GM18867 (cell line): Measurements from ENCODE around the gene PUS7L.
A peak's percentile ranks its signal among the peaks of the same experiment; 100 is the strongest.

Source experiments
- ATAC-seq: cut with Tn5 transposase; IDR thresholded peaks from one replicate; pipeline ENCODE4 v1.9.1; 2021; ENCODE audit warnings: mild to moderate bottlenecking, moderate library complexity; ENCODE audit not compliant: unreplicated experiment

Gene PUS7L, protein sequence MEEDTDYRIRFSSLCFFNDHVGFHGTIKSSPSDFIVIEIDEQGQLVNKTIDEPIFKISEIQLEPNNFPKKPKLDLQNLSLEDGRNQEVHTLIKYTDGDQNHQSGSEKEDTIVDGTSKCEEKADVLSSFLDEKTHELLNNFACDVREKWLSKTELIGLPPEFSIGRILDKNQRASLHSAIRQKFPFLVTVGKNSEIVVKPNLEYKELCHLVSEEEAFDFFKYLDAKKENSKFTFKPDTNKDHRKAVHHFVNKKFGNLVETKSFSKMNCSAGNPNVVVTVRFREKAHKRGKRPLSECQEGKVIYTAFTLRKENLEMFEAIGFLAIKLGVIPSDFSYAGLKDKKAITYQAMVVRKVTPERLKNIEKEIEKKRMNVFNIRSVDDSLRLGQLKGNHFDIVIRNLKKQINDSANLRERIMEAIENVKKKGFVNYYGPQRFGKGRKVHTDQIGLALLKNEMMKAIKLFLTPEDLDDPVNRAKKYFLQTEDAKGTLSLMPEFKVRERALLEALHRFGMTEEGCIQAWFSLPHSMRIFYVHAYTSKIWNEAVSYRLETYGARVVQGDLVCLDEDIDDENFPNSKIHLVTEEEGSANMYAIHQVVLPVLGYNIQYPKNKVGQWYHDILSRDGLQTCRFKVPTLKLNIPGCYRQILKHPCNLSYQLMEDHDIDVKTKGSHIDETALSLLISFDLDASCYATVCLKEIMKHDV

DNA sequence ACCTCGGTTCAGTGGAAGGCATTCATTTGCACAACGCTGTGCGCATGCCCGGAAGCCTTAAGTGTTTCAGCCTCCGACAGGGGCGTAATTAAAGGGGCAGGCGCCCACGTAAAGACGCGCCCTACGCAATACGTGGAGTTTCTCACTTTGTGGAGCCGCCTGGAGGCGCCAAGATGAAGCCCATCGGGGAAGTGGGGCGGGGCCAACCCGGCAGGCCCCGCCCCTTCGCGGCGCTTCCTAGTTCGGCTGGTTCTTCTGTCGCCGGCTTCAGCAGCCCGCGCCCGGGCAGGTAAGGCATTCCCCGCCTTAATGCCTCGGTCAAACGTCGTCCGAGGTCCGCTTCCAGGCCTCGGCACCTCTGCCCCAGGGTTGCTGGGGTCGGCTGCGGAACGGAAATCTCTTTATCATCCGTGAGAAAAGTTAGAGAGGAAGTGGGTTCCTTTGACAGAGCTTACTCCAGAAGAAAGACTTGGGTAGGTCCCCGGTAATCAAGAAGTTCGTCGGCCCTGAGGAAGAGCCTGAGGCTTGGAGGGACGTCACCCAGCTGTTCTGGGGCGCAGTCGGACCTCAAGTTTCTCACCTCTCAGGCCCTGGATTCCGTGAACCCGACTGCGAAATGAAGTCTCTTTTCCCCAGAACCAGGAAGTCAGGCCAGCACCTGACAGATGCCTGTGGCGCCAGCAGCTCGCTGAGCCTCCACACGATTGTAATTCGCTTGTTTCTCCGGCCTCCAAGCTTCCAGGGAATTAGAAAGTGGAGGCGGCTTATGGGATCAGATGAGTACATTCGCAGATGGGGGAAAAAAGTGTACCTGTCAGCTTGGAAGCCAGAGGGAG lies at the start of gene PUS7L, which contains the start of gene IRAK4:
PUS7L (minus strand) TSS at position 63 of the 836 bp plus-strand sequence. CDS start 3,545 bp downstream, outside the sequence.
IRAK4 (plus strand) TSS at position 224 of the 836 bp plus-strand sequence. CDS start 9,161 bp downstream, outside the sequence.
- peak; percentile 94 for ATAC-seq

DNA sequence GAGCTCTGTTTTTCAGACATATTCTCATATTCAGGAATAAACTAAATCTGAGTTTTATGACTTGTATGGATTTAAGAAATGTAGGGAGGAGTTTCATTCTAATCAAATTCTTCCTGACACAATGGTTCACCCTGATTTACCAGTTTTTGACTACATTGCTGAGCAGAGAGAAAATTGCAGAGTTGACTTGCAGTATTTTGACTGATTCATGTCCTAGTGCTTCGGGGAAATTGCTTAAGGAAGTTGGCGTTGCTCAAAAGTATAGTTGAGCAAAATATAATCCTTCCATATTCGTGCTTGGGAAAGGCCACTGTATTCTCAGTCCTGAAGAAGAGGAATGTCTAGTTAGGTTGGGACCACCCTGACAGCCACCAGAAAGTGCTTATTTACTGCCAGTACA lies 48.8 kb upstream of the PUS7L start:
- no peak for ATAC-seq

DNA sequence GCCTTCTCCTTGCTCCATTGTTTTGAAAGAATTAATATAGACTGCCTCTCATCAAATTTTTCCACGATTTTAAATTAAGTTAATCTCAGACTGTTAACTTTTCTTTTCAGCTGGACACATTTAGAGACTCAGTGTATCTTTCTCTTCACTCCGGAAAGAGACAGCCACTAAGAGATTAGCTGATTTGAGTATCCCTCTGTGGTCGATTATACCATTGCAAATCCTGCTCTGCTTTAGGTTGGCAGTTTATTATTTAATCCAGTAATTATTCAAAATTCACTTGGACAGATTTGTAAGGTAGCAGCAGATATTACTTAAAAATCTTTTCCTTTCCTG lies 48.1 kb upstream of the PUS7L start:
- ATAC-seq = no peak

DNA sequence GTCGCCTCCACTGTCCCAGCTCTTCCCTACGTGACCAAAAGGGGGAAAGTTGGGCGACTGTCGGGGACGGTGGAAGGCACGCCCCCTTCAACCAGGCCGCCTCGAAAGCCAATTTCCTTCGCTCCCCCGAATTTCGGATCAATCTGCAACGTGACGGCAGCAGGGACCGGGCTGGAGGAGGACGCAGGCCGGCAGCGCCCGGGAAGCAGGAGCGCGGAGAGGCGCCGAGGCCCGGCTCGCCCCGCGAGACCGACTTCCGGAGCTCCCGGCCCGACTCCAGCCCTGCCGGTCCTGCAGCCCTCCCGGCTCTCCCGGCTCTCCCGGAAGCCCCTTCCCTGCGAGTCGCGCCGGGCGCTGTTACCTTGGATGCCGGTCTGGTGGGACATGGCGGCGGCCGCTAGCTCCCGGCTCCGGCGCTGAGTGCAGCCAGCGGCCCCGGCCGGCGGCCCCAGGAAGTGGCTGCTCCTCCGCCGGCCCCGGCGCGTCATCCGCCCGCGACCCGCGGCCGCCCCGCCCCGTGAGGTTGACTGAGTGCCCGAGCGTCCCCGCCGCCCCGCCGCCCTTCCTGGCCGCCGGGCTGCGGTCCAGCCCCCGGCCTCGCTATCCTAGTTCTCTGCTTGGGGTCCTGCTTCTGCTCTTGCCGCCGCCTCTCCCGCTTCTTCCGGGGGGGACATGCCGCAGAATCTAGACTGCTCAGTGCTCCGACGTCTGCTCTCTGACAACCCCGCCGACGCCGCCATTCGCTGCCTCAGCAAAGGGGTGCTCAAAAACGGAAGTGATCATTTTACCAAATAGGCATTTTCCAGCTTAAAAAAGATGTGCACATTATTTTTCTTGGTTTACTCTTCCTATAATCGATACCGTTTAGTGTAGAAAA lies 47.5 kb upstream of the PUS7L start, which contains the start of gene TWF1:
TWF1 (minus strand) TSS at position 458 of the 877 bp plus-strand sequence; CDS start at position 386, 72 bp downstream.
- peak; percentile 96 for ATAC-seq

DNA sequence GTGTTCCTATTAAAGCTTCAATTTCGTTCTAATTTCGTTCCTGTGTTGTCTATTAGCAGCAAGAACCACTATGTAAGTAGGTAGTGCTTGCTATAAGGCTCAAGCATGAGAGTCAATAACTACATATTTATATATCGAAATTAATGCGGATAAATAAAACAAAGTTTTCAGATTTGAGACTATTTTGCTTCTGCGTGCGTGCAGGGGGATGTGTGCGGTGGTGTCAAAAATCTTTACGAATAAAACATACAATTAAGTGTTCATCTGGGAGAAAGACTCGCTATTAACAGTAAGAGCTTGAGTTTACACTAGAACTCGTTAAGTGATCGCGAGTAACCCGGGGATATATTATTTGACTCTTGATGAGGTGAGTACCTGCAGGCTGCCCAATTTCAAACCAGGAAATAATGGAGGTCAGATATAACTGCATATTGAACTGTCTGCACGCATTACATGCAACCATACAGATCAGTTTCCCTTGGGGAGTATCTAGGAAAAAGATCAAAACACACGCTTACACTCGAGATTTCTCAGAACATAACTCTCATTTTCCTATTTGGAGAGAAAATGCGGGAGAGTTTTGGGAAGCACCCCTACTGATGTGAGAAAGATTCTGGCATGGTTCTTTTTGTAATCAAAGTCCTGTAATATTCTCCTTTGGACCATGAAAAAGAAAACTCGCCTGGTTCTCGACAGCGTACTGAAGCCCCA lies 46.7 kb upstream of the PUS7L start:
- no peak for ATAC-seq

DNA sequence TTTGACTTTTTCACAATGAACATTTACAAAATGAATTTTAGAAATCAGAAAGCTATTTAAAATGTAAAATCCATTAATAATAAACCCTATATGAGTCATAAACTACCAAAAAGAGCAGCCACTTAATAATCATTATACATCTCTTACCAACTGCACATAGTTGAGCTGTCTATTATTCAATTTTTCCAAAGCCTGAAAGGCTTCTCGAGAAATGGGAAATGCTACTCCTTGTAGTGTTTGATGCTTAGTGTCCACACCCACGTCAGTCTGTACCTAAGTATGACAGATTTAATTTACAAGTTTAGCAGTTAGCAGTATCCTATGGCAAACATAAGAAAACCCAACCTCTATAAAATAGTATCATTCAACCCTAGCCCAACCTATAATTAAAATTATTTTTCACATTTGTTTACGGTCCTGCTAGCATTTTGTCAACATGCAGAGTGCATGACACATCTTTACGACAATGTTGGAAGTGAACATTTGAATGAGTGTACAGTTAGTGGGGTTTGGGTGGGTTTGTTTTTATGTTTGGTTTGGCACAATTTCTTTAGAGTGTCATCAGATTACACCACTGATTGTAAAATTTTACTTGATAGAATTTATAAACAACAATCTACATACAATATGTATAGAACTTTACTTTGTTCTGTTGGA lies 39.1 kb upstream of the PUS7L start:
- ATAC-seq = no peak

DNA sequence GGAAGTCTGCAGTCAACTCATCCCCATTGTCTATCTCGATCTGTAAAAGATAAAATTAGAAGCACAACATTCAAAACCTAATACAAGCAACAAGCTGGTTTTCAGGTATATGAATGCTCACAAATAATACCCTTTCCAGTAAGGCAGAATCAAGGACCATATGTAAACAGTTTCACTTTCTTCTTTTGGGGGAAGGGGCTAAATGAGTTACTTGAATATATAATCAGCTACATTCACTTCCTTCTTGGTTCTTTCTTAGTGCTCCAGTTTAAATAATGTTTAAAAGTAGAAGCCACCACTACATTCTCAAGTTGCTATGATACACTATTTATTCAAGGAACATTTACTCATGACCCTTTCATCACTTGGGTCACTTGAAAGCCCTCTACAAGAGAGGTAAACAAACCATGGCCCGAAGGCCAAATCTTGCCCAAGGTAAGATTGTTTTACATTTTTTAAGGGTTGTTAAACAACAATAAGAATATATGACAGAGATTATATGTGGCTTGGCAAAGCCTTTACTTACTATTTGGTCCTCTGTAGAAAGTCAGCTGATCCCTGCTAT lies 37.2 kb upstream of the PUS7L start:
- no peak for ATAC-seq

DNA sequence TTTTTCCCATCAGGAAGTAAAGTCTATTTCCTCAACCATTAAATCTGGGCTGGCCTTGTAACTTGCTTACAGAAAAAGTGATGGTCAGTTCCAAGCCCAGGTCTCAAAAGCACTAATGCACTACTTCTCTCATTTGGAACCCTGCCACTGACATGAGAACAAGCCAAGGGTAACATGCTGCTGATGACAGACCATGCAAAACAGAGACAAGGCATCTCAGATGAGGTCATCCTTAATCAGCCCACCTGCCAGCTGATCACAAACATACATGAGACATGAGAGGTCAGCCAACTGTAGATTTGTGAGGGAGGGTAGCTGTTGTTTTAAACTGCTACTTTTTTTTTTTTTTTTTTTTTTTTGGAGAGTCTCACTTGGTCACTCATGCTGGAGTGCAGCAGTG lies 31.4 kb upstream of the PUS7L start:
- ATAC-seq = no peak

DNA sequence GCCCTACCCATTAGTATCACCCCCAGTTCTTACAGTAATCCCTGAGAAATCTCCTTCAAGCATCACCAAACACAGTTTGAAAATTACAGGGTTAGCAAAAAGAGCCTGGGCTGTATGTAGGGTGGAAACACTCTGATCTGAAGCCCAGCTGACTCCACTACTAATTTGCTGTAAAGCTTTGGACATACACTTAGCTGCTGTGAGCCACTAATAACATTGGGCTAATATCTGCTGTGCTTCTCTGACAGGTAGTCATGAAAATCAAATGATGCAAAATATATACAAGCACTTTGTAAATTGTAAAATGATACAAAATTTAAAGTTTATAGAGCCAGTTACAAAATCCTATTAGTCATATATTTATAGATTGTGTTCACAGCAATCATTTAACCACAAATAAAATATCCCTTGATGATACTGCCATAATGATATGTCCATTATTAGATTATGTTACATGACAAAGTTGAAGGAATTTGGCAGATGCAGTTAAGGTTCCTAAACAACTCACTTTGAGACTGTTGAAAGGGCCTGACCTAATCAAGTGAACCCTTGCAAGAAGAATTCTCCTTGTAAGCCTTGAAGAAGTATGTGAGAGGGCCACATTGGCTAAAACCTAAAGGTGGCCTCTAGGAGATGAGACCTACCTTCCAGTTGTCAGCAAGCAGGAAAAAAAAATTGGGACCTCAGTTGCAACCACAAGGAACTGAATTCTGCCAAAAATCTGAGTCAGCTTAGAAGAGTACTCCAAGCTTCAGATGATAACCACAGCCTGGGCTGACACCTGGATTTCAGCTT lies 28.5 kb upstream of the PUS7L start:
- no peak for ATAC-seq

DNA sequence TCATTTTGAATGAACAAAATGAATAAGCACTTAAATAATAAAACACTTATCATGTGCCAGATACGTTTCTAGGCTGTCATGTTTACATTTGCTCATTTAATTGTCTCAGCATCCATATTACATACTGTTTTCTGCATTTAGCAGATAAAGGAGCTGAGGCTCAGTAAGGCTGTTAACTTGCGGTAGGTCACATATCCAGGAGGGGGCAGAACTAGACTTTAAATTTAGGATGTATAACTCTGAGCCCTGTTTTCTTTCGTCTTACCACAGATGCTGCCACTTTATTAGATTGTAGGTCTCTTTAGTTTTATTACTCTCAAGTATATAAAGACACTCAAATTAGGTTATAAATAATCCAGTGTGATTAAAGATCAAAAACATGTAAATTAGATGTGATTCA lies 17.9 kb upstream of the PUS7L start:
- no peak for ATAC-seq

DNA sequence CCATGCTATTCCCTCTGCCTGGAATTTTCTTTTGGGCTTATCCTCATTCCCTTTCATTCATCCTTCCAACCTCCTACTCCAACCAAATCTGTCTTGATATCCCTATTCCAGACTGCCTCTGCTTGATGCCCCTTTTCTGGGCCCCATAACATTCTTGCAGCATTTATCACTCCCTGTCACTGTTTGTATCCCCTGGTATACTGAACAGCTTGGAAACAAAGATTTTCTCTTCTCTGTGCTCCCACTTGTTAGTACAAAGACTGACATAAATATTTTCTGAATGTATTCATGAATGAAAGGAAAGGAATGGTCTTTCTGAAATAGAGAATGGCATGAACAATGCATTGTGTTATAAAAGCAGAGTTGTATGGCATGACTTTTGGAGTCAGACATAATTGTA lies 7.7 kb upstream of the PUS7L start:
- no peak for ATAC-seq

DNA sequence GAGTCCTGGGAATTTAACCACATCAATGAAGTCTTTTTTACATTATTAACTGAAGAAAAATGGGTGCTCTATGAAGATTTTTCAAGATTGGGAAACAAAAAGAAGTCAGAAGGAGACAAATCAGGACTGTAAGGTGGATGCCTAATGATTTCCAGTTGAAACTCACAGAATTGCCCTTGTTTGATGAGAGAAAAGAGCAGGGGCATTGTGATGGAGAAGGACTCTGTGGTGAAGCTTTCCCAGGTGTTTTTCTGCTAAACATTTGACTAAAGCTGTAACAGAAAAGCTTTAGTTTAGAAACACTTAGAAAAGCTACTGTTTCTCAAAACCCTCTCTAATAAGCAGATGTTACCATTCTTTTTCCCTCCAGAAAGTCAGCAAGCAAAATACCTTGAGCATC lies 5.9 kb upstream of the PUS7L start:
- ATAC-seq = no peak

DNA sequence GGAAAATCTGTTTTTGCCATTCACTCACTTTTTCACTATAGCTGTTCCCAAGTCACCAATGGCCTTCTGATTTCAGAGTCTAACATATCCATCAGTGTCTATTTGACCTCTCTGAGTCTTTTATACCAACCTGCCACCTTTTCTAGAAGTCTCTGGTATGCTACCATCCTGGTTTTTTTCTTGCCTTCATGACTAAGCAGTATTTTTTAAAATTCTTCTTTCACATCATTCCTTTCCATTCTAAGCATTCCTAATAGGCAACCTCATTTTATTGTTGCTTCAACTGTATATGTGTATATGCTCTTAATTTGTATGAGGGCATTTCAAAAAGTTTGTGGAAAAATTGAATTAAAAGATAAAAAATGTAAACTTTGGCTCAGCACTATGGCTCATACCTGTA lies 5.2 kb upstream of the PUS7L start:
- no peak for ATAC-seq

DNA sequence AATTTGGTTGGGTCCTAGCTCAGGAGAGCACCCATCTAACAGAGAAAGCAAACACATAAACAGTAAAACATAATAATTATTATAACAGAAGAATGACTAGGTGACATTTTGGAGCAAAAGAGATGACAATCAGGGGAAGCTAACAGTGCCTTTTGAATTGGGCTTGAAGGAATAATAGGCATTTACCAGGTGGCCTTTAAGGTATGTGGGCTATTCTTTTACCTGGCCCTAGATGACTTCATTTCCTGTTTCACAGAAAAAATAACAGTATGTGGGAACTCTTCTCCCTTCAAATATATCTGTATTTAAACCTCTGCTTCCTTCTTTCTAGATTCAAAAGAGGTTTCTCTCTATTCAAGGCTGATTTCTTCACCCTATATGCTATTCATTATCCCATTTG lies 4.0 kb upstream of the PUS7L start:
- ATAC-seq = no peak

DNA sequence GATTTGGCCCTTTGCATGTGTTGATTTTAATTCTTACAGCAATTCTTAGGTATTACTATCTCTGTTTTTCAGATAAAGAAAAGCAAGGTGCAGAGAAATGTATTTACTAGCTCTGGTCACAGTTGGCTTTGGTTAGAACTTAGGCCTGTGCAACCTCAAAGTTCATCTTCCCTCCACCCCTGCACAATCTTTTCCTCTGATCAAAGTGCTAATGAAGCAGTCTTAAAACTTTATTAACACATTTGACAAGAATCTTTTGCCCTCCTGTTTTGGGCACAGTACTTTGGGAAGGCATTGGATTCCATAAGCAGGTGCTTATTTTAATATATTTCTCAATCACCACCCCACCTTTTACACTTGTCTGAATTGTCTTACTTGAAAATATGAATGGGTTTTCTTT lies 2.9 kb upstream of the PUS7L start:
- no peak for ATAC-seq

DNA sequence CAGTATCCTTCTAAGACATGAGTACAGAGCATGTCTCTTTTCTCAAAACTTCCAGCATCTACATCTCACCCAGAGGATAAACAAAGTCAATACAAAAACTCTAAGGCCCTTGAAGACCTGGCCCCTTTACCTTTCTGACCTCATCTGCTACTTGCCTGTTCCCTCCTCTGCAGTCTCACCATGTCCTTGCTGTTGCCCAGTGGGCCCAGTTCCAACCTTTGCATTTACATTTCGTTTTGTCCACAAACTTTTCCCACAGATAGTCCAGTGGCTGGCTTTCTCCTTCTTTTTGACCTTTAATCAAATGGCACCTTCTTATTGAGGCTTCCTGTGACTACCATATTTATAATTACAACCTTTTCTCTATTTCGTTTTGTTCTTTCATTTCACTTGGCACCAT lies 1.8 kb upstream of the PUS7L start:
- ATAC-seq = no peak

DNA sequence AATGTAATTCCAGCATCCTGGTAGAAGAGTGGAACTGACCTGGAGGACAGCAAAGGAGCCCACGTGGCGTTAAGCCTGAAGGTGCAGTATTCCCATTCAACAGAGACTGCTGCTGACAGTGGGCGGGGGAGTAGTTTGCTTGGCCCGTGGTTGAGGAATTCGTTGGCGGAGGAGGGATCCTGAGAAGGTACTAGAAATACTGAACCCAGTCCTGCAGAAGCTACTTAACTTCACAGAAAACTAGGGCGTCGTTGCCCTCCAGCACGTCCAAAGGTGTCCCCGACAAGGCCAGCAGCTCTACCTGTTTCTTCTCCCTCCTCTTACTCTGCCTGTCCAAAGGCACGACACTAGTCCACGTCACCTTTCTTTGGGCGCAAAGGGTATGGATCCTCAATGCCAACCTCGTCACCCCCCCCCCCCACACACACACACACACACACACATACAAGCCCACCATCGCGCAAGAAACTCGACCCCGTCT lies 303 bp downstream of the PUS7L start:
- peak; percentile 2 for ATAC-seq

DNA sequence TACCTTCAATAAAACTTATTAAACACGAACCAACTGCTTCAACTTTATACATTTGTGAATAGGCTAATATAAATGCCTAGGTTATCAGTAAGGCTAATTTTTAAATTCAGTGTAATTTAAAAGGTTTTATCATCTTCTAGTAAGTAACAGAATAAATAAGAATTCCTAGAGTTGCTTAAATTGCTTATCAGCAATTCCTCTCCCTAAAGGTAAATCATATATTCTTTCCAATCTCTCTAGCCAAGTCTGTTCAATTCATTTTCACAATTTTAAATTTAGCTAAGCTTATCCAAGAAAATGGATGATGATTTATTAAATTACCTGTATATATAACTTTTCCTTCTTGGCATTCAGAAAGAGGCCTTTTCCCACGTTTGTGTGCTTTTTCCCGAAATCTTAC lies 4.6 kb downstream of the PUS7L start:
- ATAC-seq = no peak
